ENCODE results near the gene SBF2. TPM values are rescaled to one million over a fixed set of nuclear protein-coding genes. Genes with fewer than 3 reads are reported as not detected.
"Not testable (repeated sequence)": the region's sequence is repeated elsewhere in the genome, so short reads cannot be mapped to it uniquely, and the experiment has no call there.

SBF2 gene
- total RNA-seq, 3 donors from 2014 or later (not counting 1 experiment from before 2014, with no cell fraction given), result 25.2 to 26.9 (median 26.3) TPM

GRCh38 chr11:9950462-9950861 lies 343.6 kb downstream of the SBF2 start:
- H3K4me3 Mint-ChIP-seq, result no peak overlapping the region
- Histone ChIP-seq H3K9me3 (ENCODE audit: control insufficient read depth, insufficient read depth, low read length) (no peaks in the 10 kb centered on the region), H3K4me3 (ENCODE audit: low read length) (no peak overlapping the region), H3K27ac (ENCODE audit: low read length) (no peak overlapping the region), H3K4me1 (ENCODE audit: control insufficient read depth, insufficient read depth, low read length) (no peaks in the 10 kb centered on the region), H3K27me3 (ENCODE audit: control insufficient read depth, insufficient read depth, low read length) (no peaks in the 10 kb centered on the region), H3K36me3 (ENCODE audit: control insufficient read depth, insufficient read depth, low read length) (no peaks in the 10 kb centered on the region)
- no peaks in the 10 kb centered on the region for H3K4me1 Mint-ChIP-seq
- H3K27ac Mint-ChIP-seq, result no peak overlapping the region
- 97% methylated on average over 3 of the region's 3 CpGs for WGBS (ENCODE audit: insufficient coverage)
- no peak for TF ChIP-seq CTCF (IDR thresholded peaks at IDR 0.05)
- H3K27me3 Mint-ChIP-seq (ENCODE audit: low read depth in 2 of 2), result no peaks in the 10 kb centered on the region
- H3K9me3 Mint-ChIP-seq, result no peaks in the 10 kb centered on the region
- DNase-seq (no peak), ATAC-seq (no peak)
- no peaks in the 10 kb centered on the region for H3K36me3 Mint-ChIP-seq
- intact Hi-C loops (cut with micrococcal nuclease), result no loop called here

DNA sequence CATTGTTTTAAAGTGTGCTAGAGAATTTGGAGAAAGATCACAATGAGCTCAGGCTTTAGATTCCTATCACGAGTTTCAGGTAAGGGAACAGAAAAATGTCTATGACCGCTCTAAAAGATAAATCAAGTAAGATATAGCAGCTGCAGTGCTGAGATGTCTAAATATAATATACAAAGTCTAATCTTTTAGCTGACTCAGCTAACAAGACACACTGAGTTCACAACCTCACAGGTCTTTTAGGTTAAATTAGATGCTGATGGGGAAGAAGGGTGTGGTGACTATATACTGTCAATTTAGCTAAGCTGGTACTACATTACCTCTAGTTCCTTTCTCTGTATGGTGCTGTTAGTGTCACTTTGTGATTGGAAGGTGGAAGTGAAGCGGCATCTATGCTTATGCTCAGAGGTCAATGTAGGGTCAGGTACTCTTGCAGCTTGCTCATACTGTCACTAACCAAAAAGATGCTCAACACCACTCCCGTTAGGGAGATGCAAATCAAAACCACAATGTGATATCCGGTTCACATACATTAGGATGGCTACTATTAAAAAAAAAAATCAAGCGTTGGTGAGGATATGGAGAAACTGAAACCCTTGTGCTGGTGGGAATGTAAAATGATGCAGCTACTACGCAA lies 346.7 kb downstream of the SBF2 start:
- H3K4me1 ChIP-seq (ENCODE audit: control insufficient read depth, insufficient read depth, low read length), result no peaks in the 10 kb centered on the region
- no peak overlapping the region for H3K27ac ChIP-seq (ENCODE audit: low read length)
- no peaks in the 10 kb centered on the region for H3K36me3 ChIP-seq (ENCODE audit: control insufficient read depth, insufficient read depth, low read length)
- Mint-ChIP-seq H3K4me1 (no peaks in the 10 kb centered on the region), H3K27me3 (ENCODE audit: low read depth in 2 of 2) (no peaks in the 10 kb centered on the region), H3K4me3 (no peak overlapping the region), H3K27ac (no peak overlapping the region), H3K9me3 (no peaks in the 10 kb centered on the region), H3K36me3 (no peaks in the 10 kb centered on the region)
- no peak for TF ChIP-seq CTCF (IDR thresholded peaks at IDR 0.05)
- ATAC-seq, result peak in 2 of 3 donors; percentile 24 to 50
- intact Hi-C loops (cut with micrococcal nuclease), result no loop called here
- H3K9me3 ChIP-seq (ENCODE audit: control insufficient read depth, insufficient read depth, low read length), result no peaks in the 10 kb centered on the region
- H3K4me3 ChIP-seq (ENCODE audit: low read length), result no peak overlapping the region
- no peaks in the 10 kb centered on the region for H3K27me3 ChIP-seq (ENCODE audit: control insufficient read depth, insufficient read depth, low read length)
- 81% methylated on average over 4 of the region's 7 CpGs for WGBS (ENCODE audit: insufficient coverage)
- DNase-seq, result no peak

GRCh38 chr11:9945680-9946079 lies 348.3 kb downstream of the SBF2 start:
- H3K9me3 Mint-ChIP-seq; H3K27ac Mint-ChIP-seq; DNase-seq; H3K9me3 ChIP-seq (ENCODE audit: control insufficient read depth, insufficient read depth, low read length); intact Hi-C loops (cut with micrococcal nuclease); H3K27me3 Mint-ChIP-seq (ENCODE audit: low read depth in 2 of 2); H3K27ac ChIP-seq (ENCODE audit: low read length); ATAC-seq; H3K4me3 ChIP-seq (ENCODE audit: low read length); H3K27me3 ChIP-seq (ENCODE audit: control insufficient read depth, insufficient read depth, low read length); H3K4me3 Mint-ChIP-seq; H3K36me3 ChIP-seq (ENCODE audit: control insufficient read depth, insufficient read depth, low read length); H3K36me3 Mint-ChIP-seq; H3K4me1 Mint-ChIP-seq; H3K4me1 ChIP-seq (ENCODE audit: control insufficient read depth, insufficient read depth, low read length): not testable (repeated sequence)
- WGBS (ENCODE audit: insufficient coverage), result no CpG with 5 or more reads among the region's 1 CpG

- H3K4me3 ChIP-seq (ENCODE audit: low read length), result no peak overlapping the region
- WGBS (ENCODE audit: insufficient coverage), result 71% methylated on average over 1 of the region's 3 CpGs
- no peaks in the 10 kb centered on the region for H3K4me1 ChIP-seq (ENCODE audit: control insufficient read depth, insufficient read depth, low read length)
- no peaks in the 10 kb centered on the region for H3K9me3 ChIP-seq (ENCODE audit: control insufficient read depth, insufficient read depth, low read length)
- ATAC-seq (no peak), DNase-seq (no peak)
- Mint-ChIP-seq H3K27ac (no peak overlapping the region), H3K36me3 (no peaks in the 10 kb centered on the region), H3K4me3 (no peak overlapping the region), H3K9me3 (no peaks in the 10 kb centered on the region), H3K4me1 (no peaks in the 10 kb centered on the region), H3K27me3 (ENCODE audit: low read depth in 2 of 2) (no peaks in the 10 kb centered on the region)
- intact Hi-C loops (cut with micrococcal nuclease), result no loop called here
- H3K27ac ChIP-seq (ENCODE audit: low read length), result no peak overlapping the region
- no peaks in the 10 kb centered on the region for H3K27me3 ChIP-seq (ENCODE audit: control insufficient read depth, insufficient read depth, low read length)
- TF ChIP-seq CTCF (IDR thresholded peaks at IDR 0.05), result no peak
- no peaks in the 10 kb centered on the region for H3K36me3 ChIP-seq (ENCODE audit: control insufficient read depth, insufficient read depth, low read length)
Measured at GRCh38 chr11:9943386-9944110, 350.5 kb downstream of the SBF2 start.

Measured in natural killer cell (primary cell).